ENCODE results near the gene SRRM5. TPM values are rescaled to one million over a fixed set of nuclear protein-coding genes. Genes with fewer than 3 reads are reported as not detected.

SRRM5 gene
- total RNA-seq, 1 donor from 2014 or later, result 0.17 TPM

Other genes with a start within 250 kb of the SRRM5 start
- not detected in 2 replicates for gene TEX101, start 197.2 kb upstream of the SRRM5 start, total RNA-seq
- gene LYPD3, start 146.5 kb upstream of the SRRM5 start, total RNA-seq, result 0.17 and 0.33 TPM in 2 replicates
- 34.2 and 49.8 TPM in 2 replicates for gene PHLDB3, start 107.3 kb upstream of the SRRM5 start, total RNA-seq
- 102 and 104 TPM in 2 replicates for gene ETHE1, start 84.9 kb upstream of the SRRM5 start, total RNA-seq
- 0.23 TPM in 1 of 2 replicates, not detected in the other for gene ZNF575, start 78.9 kb upstream of the SRRM5 start, total RNA-seq
- 16.8 and 18.6 TPM in 2 replicates for gene XRCC1, start 36.6 kb upstream of the SRRM5 start, total RNA-seq
- gene PINLYP, start 36.3 kb upstream of the SRRM5 start, total RNA-seq, result 0.68 and 3.7 TPM in 2 replicates
- gene IRGQ, start 16.0 kb upstream of the SRRM5 start, total RNA-seq, result 27.2 and 34.6 TPM in 2 replicates
- 10.8 and 12.6 TPM in 2 replicates for gene ZNF576, start 15.5 kb upstream of the SRRM5 start, total RNA-seq
- gene ZNF428, start 7.5 kb downstream of the SRRM5 start, total RNA-seq, result 41.5 and 46.5 TPM in 2 replicates
- 8.7 and 11.9 TPM in 2 replicates for gene CADM4, start 27.8 kb downstream of the SRRM5 start, total RNA-seq
- gene PLAUR, start 58.1 kb downstream of the SRRM5 start, total RNA-seq, result 23.3 and 24.2 TPM in 2 replicates
- not detected in 2 replicates for gene IRGC, start 104.0 kb downstream of the SRRM5 start, total RNA-seq
- 8.8 and 9.0 TPM in 2 replicates for gene SMG9, start 142.9 kb downstream of the SRRM5 start, total RNA-seq
- gene KCNN4, start 168.9 kb downstream of the SRRM5 start, total RNA-seq, result 0.09 and 0.51 TPM in 2 replicates
- 0.09 and 0.17 TPM in 2 replicates for gene LYPD5, start 190.4 kb downstream of the SRRM5 start, total RNA-seq
- 10.9 and 11.1 TPM in 2 replicates for gene ZNF283, start 215.2 kb downstream of the SRRM5 start, total RNA-seq

Measured in dermis blood vessel endothelial cell (primary cell).